ENCODE data around the gene SHISA8. TPM values are rescaled to one million over a fixed set of nuclear protein-coding genes. Genes with fewer than 3 reads are reported as not detected.
"Not testable (repeated sequence)": the region's sequence is repeated elsewhere in the genome, so short reads cannot be mapped to it uniquely, and the experiment has no call there.

The SHISA8 gene
- under 1 TPM; 0.22 to 0.42 (median 0.25) TPM for polyA plus RNA-seq (ENCODE audit: insufficient read length in 3 of 3)

DNA sequence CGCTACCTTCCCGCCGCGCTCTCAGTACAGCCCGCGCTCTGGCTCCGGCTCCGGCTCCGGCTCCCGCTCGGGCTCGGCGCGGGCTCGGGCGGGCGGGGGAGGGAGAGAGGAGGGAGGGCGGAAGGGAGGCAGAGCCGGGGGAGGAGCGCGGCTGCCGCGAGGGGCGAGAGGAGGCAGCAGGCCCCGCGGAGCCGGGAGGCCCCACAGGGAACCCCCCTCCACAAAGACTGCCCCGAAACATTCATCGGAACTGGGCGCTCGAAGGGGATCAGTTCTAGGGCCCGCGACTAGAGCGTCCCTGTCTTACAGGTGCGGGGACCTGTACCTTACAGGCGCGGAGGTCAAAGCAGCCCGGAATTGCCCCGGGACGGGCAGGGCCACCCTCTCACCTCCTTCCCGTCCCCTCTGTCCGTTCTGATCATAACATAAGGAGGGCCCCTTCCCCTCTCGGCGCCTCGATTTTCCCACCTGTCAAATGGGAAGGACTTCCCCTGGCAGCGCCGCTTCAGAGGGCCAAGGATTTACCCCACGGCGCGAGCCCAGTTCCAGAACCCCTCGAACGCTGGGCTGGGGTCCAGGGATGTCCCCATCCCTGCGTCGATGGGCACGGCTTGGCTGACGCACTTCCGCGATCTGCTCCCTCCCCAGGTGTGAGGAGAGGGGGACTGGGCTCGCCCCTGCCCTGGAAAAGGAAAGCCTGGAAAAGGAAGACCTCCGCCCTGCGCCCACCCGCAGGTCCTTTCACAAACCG is at the start of gene SHISA8:
Gene SHISA8, minus strand, starts transcription at position 40 of the 751 bp plus-strand sequence. CDS start 407 bp downstream, outside the sequence.
- no peak for DNase-seq (ENCODE audit: low read depth in 3 of 3, low spot score in 2 of 3)

GRCh38 chr22:41964112-41964491 is 49.2 kb upstream of the SHISA8 start:
- no peak for DNase-seq (ENCODE audit: low read depth in 3 of 3, low spot score in 2 of 3)

DNA sequence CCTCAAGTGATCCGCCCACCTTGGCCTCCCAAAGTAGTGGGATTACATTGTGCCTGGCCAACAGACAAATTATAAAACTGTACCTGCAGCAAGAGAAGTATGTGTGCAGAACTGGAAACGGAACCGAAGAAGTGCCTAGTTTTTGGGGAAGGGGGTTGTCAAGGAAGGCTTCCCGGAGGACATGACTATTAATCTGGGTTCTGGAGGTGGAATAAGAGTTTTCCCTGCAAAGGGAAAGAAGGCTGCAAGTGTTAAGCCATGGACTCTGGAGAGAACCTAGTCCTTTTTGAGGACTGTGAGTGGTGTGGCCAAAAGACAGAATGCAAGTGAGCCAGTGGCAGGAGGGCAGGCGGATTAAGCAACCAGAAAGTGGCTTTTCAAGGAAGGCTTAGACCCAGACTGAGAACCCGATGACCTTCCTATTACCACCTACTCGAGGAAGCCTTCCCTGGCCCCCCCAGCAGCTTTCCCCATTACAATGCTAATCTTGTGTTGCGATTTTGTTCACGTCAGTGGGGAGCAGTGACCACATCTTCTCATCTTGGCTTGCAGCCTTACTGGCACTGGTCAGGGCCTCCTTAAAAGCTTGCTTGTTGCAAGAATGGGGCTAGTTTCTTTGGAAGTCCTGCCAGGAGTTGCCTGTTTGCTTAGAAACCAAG is 48.7 kb upstream of the SHISA8 start:
- no peak for DNase-seq (ENCODE audit: low read depth in 3 of 3, low spot score in 2 of 3)

DNA sequence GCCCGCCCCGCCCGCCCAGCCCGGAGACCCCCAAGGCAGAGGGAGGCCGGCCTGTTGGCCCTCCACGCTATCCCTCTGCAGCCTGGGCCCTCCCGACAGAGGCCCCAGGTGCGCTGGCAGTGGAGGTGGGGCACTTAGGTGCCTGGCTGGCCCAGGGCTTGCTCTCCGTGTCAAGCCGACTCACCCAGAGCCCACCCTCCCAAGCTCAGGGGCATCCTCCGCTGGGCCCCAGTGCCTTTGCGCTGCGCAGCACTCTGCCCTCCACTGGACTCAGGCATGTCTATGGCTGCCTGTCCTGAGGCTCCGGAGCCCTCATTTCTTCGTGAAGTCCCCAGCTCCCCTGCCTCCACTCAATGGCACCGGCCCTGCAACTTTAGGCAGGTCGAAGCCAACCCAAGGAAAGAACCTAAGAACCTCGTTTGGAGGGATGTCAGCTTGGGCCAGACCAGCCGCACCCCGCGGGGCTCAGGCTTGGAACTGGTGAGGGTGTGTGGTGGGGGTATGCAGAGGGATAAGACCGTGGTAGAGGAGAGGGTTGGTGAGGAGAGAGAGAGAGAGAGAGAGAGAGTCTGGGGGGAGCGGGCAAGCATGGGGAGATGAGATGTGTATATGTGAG is 43.2 kb upstream of the SHISA8 start:
- DNase-seq (ENCODE audit: low read depth in 3 of 3, low spot score in 2 of 3), result no peak

GRCh38 chr22:41952713-41953112 is 37.8 kb upstream of the SHISA8 start:
- DNase-seq (ENCODE audit: low read depth in 3 of 3, low spot score in 2 of 3), result no peak

DNA sequence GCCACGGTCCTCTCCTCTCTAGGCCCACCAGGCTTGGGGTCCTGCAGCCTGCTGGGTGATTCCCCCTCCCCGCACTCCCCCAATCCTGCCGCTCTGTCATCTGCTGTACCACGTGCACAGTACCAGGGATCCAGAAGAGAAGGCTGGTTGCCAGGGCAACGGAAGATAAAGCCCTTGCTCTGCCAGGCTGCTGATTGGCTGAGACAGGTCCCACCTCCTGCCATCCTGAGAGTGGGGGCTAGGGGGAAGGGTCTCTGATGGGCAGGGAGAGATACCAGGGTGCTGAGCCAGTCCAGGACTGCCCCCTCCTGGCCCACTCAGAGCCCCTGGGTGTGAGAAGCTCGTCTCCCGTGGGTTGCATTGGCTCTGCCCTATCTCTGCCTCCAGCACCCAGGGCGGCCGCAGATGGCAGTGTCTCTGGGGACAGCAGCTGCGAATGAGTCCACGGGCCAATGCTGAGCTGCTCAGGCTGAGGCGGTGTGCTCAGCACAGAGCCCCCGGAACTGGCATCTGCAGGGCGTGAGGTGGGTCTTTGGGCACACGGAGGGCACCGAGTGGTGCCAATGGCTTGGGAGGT is 37.1 kb upstream of the SHISA8 start, which contains the start of gene SMIM45:
Gene SMIM45, plus strand, starts transcription at position 253 of the 577 bp plus-strand sequence.
- no peak for DNase-seq (ENCODE audit: low read depth in 3 of 3, low spot score in 2 of 3)

- DNase-seq (ENCODE audit: low read depth in 3 of 3, low spot score in 2 of 3), result no peak
These were observed 34.6 kb upstream of the SHISA8 start for GRCh38 chr22:41949297-41949965.

- DNase-seq (ENCODE audit: low read depth in 3 of 3, low spot score in 2 of 3), result not testable (repeated sequence)
These were observed 34.0 kb upstream of the SHISA8 start for GRCh38 chr22:41948928-41949296.

DNA sequence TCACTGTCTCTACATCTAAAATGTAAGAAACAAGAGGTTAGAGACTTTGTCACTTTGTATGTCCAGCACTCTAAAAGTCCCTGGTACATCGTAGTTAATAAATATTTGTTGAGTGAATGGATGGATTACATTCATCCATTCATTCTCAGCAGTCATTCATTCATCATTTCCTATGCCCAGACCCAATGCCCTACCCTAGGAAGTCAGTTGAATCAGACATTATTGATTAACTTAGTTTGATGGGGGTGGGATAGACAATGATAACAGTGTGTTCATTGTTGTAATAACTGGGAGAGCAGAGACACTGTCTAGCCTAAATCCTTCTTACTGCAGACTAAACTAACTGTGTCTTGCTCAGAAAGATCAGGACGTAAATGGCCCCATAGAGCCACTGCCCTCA is 33.3 kb upstream of the SHISA8 start:
- no peak for DNase-seq (ENCODE audit: low read depth in 3 of 3, low spot score in 2 of 3)

GRCh38 chr22:41947424-41948080 is 32.7 kb upstream of the SHISA8 start:
- no peak for DNase-seq (ENCODE audit: low read depth in 3 of 3, low spot score in 2 of 3)

DNA sequence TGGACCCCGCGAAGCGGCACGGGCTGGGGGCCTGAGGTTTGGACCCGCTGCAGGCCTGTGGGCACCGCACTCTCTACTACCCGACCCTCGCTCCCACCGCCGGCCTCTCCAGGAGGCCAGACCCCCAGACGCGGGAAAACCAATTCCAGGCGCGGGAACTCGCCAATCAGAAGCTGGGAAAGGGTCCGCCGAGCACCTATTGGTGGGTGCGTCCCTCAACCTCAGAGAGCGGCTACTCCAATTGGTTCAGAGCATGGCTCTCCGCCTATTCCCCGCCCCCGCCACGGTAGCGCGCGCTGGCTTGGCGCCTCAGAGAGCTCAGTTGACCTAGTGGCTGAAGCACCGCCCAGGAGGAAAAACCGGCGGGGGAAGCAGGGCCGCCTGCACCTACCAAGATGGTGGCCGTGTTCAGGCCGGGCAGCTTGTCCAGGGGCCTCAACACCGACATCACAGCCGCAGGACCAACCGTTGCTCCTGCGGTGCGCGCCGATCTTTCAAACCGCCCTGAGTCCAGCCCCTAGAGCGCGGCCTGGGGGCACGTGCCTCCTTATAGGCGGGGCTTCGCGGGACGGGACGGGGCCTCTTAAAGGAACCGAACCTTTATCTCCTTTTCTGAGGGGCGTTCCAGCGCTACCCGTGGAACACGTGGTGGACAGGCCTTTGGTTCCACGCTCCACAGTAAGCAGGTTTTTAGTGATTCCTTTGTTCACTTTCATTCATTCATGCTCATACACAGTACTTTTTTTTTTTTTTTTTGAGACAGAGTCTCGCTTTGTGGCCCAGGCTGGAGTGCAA is 32.0 kb upstream of the SHISA8 start, which contains the start of gene CENPM:
Gene CENPM, minus strand, starts transcription at position 524 of the 795 bp plus-strand sequence. Its CDS starts 76 bp downstream, at position 448.
- DNase-seq (ENCODE audit: low read depth in 3 of 3, low spot score in 2 of 3), result peak; percentile 81 to 90 (median 88)

GRCh38 chr22:41943661-41944209 is 28.9 kb upstream of the SHISA8 start:
- DNase-seq (ENCODE audit: low read depth in 3 of 3, low spot score in 2 of 3), result no peak

GRCh38 chr22:41940832-41941765 is 26.2 kb upstream of the SHISA8 start:
- DNase-seq (ENCODE audit: low read depth in 3 of 3, low spot score in 2 of 3), result peak in 2 of 3 donors; percentile 48 to 59

GRCh38 chr22:41939981-41940831 is 25.3 kb upstream of the SHISA8 start:
- DNase-seq (ENCODE audit: low read depth in 3 of 3, low spot score in 2 of 3), result no peak

GRCh38 chr22:41936894-41937169 is 22.0 kb upstream of the SHISA8 start:
- no peak for DNase-seq (ENCODE audit: low read depth in 3 of 3, low spot score in 2 of 3)

- no peak for DNase-seq (ENCODE audit: low read depth in 3 of 3, low spot score in 2 of 3)
These were observed 20.6 kb upstream of the SHISA8 start for GRCh38 chr22:41935509-41935908.

DNA sequence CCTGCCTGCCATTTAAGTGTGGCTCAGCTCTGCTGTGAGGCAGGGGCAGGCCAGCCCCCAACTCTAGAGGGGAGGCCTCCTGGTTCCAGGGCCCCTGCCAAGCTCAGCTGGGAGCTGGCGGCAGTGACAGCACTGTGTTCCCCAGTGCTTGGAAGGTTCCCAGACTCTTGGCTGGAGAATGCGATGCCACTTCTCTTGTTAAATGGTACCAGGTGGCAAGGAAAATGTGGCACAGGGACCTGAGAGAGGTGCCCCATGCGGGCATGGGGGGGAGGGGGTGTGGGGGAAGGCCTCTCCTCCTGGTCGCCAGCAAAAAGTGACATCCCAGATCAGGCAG is 20.1 kb upstream of the SHISA8 start:
- DNase-seq (ENCODE audit: low read depth in 3 of 3, low spot score in 2 of 3), result no peak

Data from right renal cortex interstitium (tissue), 3 donors.